HS-5 (cell line): ENCODE measurements around the gene PDIA6.
"Not testable (repeated sequence)": the region's sequence is repeated elsewhere in the genome, so short reads cannot be mapped to it uniquely, and the experiment has no call there.

Source experiments
- DNase-seq: peaks from one replicate; pipeline ENCODE4 v3.0.0-alpha.2; 2012; ENCODE audit warnings: low read depth

PDIA6 gene

GRCh38 chr2:10810202-10811161 is 2.1 kb downstream of the PDIA6 start:
- no peak for DNase-seq

DNA sequence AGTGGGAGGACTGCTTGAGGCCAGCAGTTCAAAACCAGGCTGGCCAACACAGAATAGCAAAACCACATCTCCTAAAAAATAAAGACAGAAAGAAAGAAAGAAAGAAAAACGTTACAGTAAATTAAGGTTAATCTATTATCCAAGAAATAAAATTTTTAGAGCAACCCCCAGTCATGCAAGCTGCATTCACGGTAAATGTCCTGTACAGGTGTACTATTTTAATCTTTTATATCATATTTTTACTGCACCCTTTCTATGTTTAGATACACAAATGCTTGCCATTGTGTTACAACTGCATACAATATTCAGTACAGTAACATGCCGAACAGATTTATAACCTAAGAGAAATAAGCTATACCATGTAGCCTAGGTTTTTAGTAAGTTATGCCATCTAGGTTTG is 6.0 kb downstream of the PDIA6 start:
- DNase-seq, result no peak

DNA sequence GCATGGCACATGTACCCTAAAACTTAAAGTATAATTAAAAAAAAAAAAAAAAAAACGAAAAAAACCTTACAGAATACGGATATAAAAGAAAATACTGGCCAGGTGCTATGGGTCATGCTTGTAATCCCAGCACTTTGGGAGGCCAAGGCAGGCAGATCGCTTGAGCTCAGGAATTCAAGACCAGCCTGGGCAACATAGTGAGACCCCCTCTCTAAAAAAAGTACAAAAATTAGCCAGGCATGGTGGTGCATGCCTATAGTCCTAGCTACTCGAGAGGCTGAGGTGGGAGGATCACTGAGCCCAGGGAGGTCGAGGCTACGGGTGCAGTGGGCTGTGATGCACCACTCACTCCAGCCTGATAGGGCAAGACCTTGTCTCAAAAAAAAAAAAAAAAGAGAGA is 6.6 kb downstream of the PDIA6 start:
- not testable (repeated sequence) for DNase-seq

DNA sequence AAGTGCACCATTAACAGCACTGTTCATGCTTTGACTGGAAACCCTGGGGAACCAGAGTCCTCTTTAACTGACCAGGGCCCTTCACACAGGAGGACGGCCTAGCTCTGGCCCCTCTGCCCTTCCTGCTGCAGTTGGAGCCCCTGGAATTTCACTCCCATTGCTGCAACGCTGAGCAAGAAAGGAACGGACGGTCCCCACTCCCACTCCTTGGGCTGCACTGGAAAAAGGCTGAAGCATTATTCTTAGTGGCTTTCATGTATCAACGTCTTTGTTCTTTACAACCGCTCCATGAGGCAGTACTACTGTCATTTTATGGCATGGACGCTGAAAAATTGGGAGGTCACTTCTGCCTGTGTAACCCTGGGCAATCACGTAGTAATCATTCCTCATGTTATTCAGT is 9.9 kb downstream of the PDIA6 start:
- DNase-seq, result no peak

DNA sequence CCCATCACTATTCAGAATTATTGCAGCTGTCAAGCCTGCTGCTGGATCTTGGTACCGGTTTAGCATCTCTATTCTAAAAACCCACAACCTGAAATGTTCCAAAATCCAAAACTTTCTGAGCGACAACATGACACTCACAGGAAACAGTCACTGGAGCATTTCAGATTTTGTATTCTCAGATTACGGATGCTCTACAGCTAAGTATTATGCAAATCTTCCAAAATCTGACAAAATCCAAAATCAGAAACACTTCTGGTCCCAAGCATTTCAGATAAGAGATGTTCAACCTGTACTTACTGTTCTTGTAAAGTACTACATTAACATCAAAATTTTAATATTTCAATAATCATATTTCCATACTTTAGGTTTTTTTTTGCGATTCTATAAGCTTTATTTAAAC is 12.4 kb downstream of the PDIA6 start:
- no peak for DNase-seq

GRCh38 chr2:10798783-10799182 is 13.8 kb downstream of the PDIA6 start:
- DNase-seq, result no peak

DNA sequence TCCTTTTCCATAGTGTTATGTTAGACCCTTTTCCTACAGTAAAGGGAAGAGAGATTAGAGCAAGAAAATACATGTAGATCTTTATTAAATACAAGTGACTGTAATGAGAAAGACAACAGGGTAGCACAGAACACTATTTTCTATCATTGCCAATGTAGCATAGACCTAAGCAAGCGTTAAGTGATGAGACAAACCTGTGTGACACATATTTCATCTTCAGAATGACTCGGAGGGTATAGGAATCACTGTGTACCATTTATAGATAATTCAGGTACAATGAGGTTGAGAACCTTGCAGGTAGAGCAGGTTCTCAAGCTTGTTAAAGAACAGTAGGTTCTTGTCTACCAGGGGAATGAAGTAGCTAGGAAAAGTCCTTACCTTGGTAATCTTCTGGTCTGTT is 15.9 kb downstream of the PDIA6 start:
- DNase-seq, result no peak

DNA sequence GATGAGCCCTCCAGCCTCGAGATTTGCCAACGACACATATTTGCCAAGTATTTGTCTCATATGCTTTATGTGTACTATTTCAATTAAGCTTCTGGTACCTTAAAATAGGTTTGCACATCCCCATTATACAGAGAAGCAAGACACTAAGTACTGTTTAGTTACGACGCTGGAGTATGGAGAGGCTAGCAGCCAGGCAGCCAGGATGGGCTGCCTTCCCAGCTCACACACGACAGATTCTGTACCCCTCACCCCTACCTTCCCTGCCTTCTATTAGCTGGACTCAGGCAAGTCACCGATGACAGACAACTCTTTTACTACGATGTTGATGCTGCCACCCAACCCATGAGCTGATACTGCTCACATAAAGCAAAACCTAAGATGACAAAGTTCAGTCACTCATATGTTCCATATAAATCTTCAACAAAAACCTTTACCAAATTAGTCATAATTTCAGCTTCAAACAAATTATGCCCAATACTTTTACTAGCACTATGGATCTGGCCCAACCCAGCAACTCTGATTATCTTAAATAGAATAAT is 17.0 kb downstream of the PDIA6 start:
- no peak for DNase-seq

- no peak for DNase-seq
Measured at GRCh38 chr2:10794876-10795275, 17.7 kb downstream of the PDIA6 start.

- DNase-seq, result no peak
Measured at GRCh38 chr2:10793816-10794215, 18.8 kb downstream of the PDIA6 start.

- no peak for DNase-seq
Measured at GRCh38 chr2:10792660-10793400, 19.8 kb downstream of the PDIA6 start.

GRCh38 chr2:10792001-10792634 is 20.5 kb downstream of the PDIA6 start:
- DNase-seq, result no peak

DNA sequence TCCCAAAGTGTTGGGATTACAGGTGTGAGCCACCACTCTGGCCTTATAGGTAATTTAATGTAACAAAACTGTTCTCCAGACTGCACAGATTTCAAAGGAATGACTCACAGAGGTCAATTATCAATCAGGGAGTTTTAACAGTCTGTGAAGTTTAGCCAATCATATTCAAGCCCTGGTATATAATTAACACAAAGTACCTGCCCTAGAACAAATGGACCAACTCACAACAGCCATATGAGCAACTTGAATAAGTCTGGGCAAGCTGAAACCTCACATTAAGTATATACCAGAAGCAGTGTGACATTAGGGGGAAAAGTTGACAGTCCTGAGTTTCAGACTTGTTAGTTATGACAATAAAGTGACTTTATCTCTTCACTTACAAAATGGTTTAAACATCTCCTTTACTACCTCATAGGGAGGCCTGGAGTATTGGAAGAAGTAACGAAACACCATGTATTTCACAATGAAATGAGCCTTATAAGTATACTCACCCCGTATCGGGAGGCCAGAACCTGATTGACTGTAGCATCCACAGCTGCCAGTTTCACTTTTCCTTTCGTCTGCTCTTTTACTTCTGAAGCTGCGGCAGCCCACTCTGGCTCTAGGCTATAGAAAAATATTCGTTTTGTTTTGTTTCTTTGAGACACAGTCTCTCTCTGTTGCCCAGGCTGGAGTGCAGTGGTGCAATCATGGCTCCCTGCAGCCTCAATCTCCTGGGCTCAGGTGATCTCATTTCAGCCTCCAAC is 22.2 kb downstream of the PDIA6 start:
- DNase-seq, result no peak

DNA sequence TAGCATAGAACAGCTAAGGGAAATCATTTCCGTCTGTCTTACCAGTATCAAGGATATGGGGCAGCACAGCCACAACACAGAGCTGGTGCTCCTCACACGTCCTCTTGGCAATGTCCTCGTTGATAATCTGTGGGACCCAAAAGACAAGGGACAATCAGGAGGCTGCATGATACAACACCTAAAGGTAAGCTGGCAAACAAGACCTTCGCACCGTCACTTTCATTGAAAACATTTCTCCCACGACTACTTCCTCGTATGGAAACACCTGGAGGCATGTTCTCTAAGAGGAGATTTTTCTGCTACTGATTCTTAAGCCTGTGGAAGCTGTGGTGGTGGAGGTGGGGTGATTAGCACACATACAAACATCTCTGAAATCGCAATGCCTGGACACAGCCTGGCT is 23.7 kb downstream of the PDIA6 start:
- no peak for DNase-seq

DNA sequence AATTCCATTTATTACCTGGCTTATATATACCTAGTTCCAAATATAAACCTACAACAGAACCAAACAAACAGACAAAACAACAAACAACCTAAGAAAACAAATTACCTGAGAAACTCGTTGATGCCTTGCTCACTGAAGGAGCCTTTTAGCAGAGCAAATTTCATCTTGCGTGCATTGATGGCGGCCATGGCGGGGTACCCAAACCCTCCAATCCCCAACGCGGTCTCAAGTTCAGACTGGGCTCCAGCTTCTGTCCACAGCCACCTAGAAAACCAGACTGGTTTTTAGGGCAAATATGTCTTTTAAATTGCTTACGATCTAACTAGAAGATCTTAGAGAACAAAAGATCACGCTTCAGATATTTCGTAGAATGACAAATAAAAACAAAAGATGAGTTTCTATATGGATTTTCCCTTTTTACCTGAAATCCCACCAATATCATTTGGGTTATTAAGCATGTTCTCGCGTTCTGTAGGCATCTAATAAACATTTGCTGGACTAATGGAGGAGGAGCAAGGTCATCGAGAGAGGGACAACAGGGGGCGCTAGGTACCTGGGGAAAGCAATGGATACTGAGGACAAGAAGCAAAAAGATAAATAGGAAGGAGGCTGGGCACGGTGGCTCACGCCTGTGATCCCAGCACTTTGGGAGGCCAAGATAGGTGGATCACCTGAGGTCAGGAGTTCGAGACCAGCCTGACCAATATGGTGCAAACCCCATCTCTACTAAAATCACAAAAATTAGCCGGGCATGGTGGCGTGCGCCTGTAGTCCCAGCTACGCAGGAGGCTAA is 25.2 kb downstream of the PDIA6 start:
- no peak for DNase-seq

DNA sequence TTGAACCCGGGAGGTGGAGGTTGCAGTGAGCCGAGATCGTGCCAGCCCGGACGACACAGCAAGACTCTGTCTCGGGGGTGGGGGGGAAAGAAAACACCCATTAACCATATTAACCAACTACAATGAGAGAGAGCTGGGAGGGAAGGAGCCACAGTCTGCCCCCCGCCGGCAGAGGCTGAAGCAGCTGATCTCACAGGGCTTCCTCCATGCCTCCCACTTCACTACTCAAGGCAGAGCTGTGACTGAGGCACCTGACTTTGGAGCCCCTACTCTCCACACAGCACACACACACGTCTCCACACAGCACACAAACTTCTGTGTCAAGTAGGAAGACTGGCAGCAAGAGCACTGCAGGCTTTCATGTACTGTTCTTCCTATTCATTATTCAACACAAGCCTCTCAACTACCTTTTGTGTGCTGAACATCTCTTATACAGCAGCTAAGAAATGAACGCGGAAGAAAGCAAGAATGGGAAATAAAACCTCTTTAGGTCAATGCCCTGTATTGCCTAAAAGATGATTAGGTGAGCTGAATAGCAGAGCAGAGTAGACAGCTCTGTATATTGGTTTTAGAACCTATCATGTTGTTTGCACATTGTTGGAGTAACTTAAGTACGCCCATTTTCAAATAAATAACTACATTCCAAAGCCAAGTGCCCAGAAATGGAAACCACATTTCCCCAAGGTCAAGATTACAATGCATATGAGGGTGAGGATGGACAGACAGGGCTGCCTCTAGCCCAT is 26.2 kb downstream of the PDIA6 start:
- DNase-seq, result no peak

GRCh38 chr2:10785260-10785659 is 27.3 kb downstream of the PDIA6 start:
- DNase-seq, result no peak

GRCh38 chr2:10784719-10785118 is 27.9 kb downstream of the PDIA6 start:
- no peak for DNase-seq

DNA sequence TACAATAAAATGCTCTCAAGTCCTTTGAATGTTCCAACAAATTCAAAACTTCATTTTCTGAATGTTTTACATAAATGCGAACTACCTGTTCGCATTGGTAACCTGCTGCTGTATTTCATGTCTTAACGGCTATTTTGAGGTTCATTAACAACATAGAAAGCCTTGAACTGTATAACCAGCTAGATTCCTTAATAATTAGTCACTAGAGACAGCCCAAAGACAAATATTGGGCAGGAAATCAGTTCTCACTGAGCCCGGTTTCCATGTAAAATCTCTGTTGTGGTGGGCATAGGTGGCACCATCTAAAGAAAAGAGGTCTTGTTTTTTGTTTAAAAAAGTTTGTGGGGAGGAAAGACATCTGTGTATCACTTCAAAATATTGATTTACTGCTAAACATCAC is 29.2 kb downstream of the PDIA6 start:
- DNase-seq, result no peak

GRCh38 chr2:10781746-10782145 is 30.8 kb downstream of the PDIA6 start:
- DNase-seq, result no peak
